HepG2 (cell line): ENCODE results near the gene DCAKD. TPM values are rescaled to one million over a fixed set of nuclear protein-coding genes. Genes with fewer than 3 reads are reported as not detected.

Experiments
- FOXO4 ChIP-seq: sonication (generic); formaldehyde crosslinking; conservative IDR thresholded peaks from 2 replicates; pipeline ENCODE4 v1.8.1; 2023; ENCODE audit warnings: missing genetic modification reagents
- HNF1A ChIP-seq, 2 experiments: sonication (generic) in 1 of 2; formaldehyde crosslinking in 1 of 2; IDR thresholded peaks; 2 replicates each; pipeline versions ENCODE4 v1.4.0 to v1.6.1; 2016 to 2020; ENCODE audit warnings: borderline replicate concordance in 1 of 2, low read depth in 1 of 2, mild to moderate bottlenecking in 1 of 2, missing genetic modification reagents in 1 of 2
- IRF2 ChIP-seq: IDR thresholded peaks from 2 replicates; pipeline ENCODE4 v1.6.1; 2018; ENCODE audit warnings: missing genetic modification reagents, missing compliant biosample characterization
- KDM6A ChIP-seq: IDR thresholded peaks from 2 replicates; pipeline ENCODE4 v1.6.1; 2016; ENCODE audit warnings: low read depth
- PAXIP1 ChIP-seq: sonication (generic); formaldehyde crosslinking; conservative IDR thresholded peaks from 2 replicates; pipeline ENCODE4 v1.4.0; 2020; ENCODE audit warnings: mild to moderate bottlenecking, missing genetic modification reagents, moderate library complexity
- PHF5A ChIP-seq: IDR thresholded peaks from one replicate; pipeline ENCODE4 v1.6.1; 2018; ENCODE audit warnings: low read depth, missing genetic modification reagents; ENCODE audit not compliant: unreplicated experiment
- RARA ChIP-seq: IDR thresholded peaks from 2 replicates; pipeline ENCODE4 v1.6.1; 2016; ENCODE audit warnings: missing genetic modification reagents, missing compliant biosample characterization
- ZFYVE20 ChIP-seq: sonication (generic); formaldehyde crosslinking; IDR thresholded peaks from 2 replicates; pipeline ENCODE4 v1.8.0; 2023; ENCODE audit warnings: low read depth, mild to moderate bottlenecking, moderate library complexity, missing genetic modification reagents, borderline replicate concordance
- ZGPAT ChIP-seq: IDR thresholded peaks from 2 replicates; pipeline ENCODE4 v1.6.1; 2016; ENCODE audit warnings: mild to moderate bottlenecking
- ZKSCAN5 ChIP-seq: sonication (generic); formaldehyde crosslinking; IDR thresholded peaks from 2 replicates; pipeline ENCODE4 v1.5.1; 2020; ENCODE audit warnings: mild to moderate bottlenecking, missing genetic modification reagents
- ZNF333 ChIP-seq: sonication (generic); formaldehyde crosslinking; IDR thresholded peaks from 2 replicates; pipeline ENCODE4 v1.4.0; 2020; ENCODE audit warnings: mild to moderate bottlenecking, missing genetic modification reagents, borderline replicate concordance
- ZNF747 ChIP-seq: sonication (generic); formaldehyde crosslinking; IDR thresholded peaks from 2 replicates; pipeline ENCODE4 v1.8.1; 2023; ENCODE audit warnings: missing genetic modification reagents, mild to moderate bottlenecking, borderline replicate concordance
- ZNF784 ChIP-seq: sonication (generic); formaldehyde crosslinking; IDR thresholded peaks from 2 replicates; pipeline ENCODE4 v1.5.1; 2020; ENCODE audit warnings: missing genetic modification reagents, mild to moderate bottlenecking, borderline replicate concordance
- ZNF841 ChIP-seq: sonication (generic); formaldehyde crosslinking; IDR thresholded peaks from 2 replicates; pipeline ENCODE4 v1.8.1; 2023; ENCODE audit warnings: missing genetic modification reagents, borderline replicate concordance
- polyA plus RNA-seq, 8 experiments: library from polyadenylated mRNA; depleted of rRNA in 3 of 8; stranded (reverse) in 7 of 8; unstranded in 1 of 8; fragments of >200 nt; fragmentation: Illumina TruSeq in 4 of 8; extraction: Trizol in 4 of 8; gene quantifications; 2 replicates each; pipeline versions ENCODE4 v1.2.1 to v1.2.3, GENCODE V29; 2011 to 2016; ENCODE audit warnings: low read depth in 4 of 8, missing spikeins in 1 of 8, mixed read lengths in 1 of 8; ENCODE audit not compliant: insufficient read depth in 1 of 8
- total RNA-seq, 5 experiments: library from RNA; depleted of rRNA; stranded (reverse); fragments of >200 nt; fragmentation: Illumina TruSeq; extraction: Trizol; gene quantifications; 2 replicates each; pipeline ENCODE4 v1.2.3, GENCODE V29; 2016; ENCODE audit warnings: low read depth in 1 of 5

The DCAKD gene
- total and polyA plus RNA-seq, 2 of the 13 experiments (the other 11 are each of a cell fraction or from before 2014, with no cell fraction given) = 25.9 to 29.2 TPM

GRCh38 chr17:45060797-45061605, 9.6 kb upstream of the DCAKD start, which contains the start of gene NMT1 (continued):
- TF ChIP-seq PAXIP1 (CRISPR knock-in tag) (no peak), IRF2 (CRISPR knock-in tag) (peak; percentile 71), ZGPAT (peak; percentile 95), KDM6A (no peak), ZKSCAN5 (peak; percentile 41; the same call in 1 of the 2 replicates), ZFYVE20 (no peak), HNF1A (IDR thresholded peaks at IDR 0.05; ENCODE audit: low read depth) (no peak), HNF1A (CRISPR knock-in tag; IDR thresholded peaks at IDR 0.05; ENCODE audit: borderline replicate concordance) (0 out of 2 replicates have a peak, but pooled peaks have one; percentile 8), RARA (CRISPR knock-in tag) (no peak; the same call in none of the 2 replicates), ZNF841 (no peak), ZNF784 (CRISPR knock-in tag) (peak; percentile 67; the same call in 1 of the 2 replicates), ZNF333 (CRISPR knock-in tag) (peak; percentile 60; the same call in 1 of the 2 replicates), PHF5A (CRISPR knock-in tag) (peak; percentile 90), ZNF747 (0 out of 2 replicates have a peak, but pooled peaks have one; percentile 34), FOXO4 (CRISPR knock-in tag) (no peak)
